Prostate gland (tissue), 2 donors: ENCODE measurements around the gene CARD6. TPM values are rescaled to one million over a fixed set of nuclear protein-coding genes. Genes with fewer than 3 reads are reported as not detected.
"Not testable (repeated sequence)": the region's sequence is repeated elsewhere in the genome, so short reads cannot be mapped to it uniquely, and the experiment has no call there.

Source experiments
- DNase-seq: peaks from one replicate; pipeline ENCODE4 v3.0.0-alpha.2; 2019; ENCODE audit warnings: low spot score
- H3K27ac ChIP-seq, 2 donors: fragments of 200-600 bp; sonication (generic); 2 replicates each; pipeline ENCODE4 v1.5.1; 2017 to 2019
- H3K27me3 ChIP-seq: fragments of 200-600 bp; sonication (generic); replicated peaks from 2 replicates; pipeline ENCODE4 v1.5.1; 2019; ENCODE audit not compliant: insufficient read depth
- H3K36me3 ChIP-seq, 2 donors: fragments of 200-600 bp; sonication (generic); 1 replicate in 1 of 2; 2 replicates in 1 of 2; pipeline versions ENCODE4 v1.5.1 to v1.8.1; 2017 to 2019
- H3K4me1 ChIP-seq: fragments of 200-600 bp; sonication (generic); replicated peaks from 2 replicates; pipeline ENCODE4 v1.5.1; 2019
- H3K4me3 ChIP-seq, 2 donors: fragments of 200-600 bp; sonication (generic); 2 replicates each; pipeline ENCODE4 v1.5.1; 2017 to 2019
- H3K9me3 ChIP-seq: fragments of 200-600 bp; sonication (generic); 2 replicates; pipeline ENCODE4 v1.5.1; 2017
- POLR2A ChIP-seq: fragments of 450-650 bp; IDR thresholded peaks from one replicate; pipeline ENCODE4 v1.6.1; 2016; ENCODE audit warnings: antibody characterized with exemption, mild to moderate bottlenecking
- POLR2AphosphoS5 ChIP-seq: sonication (generic); formaldehyde crosslinking; IDR thresholded peaks from one replicate; pipeline ENCODE4 v1.6.1; 2017; ENCODE audit warnings: antibody characterized with exemption
- WGBS: methylation state at CpG from one replicate; pipeline ENCODE4 v1.1.5; 2018; 5-methylcytosine and 5-hydroxymethylcytosine counted together
- intact Hi-C: fragments of 100-400 bp; cut with DNase I; formaldehyde crosslinking; loops from one replicate; pipeline ENCODE4 v1.14.2; 2022
- total RNA-seq, 2 donors: library from RNA; depleted of rRNA; stranded (reverse); fragments of >200 nt; gene quantifications; one replicate each; pipeline ENCODE4 v1.1.0, GENCODE V29; 2016
- TF ChIP-seq, protein P1 (sequence below), 4 experiments: fragments of 200-600 bp in 2 of 4; fragments of 450-650 bp in 2 of 4; sonication (generic) in 2 of 4; IDR thresholded peaks; 1 replicate in 3 of 4; 2 replicates in 1 of 4; pipeline ENCODE4 v1.5.1; 2016 to 2019; ENCODE audit warnings: antibody characterized with exemption in 4 of 4, mild to moderate bottlenecking in 2 of 4, moderate library complexity in 2 of 4

CARD6 gene
- total RNA-seq, 2 donors from 2014 or later: 1.3 to 5.4 TPM

DNA sequence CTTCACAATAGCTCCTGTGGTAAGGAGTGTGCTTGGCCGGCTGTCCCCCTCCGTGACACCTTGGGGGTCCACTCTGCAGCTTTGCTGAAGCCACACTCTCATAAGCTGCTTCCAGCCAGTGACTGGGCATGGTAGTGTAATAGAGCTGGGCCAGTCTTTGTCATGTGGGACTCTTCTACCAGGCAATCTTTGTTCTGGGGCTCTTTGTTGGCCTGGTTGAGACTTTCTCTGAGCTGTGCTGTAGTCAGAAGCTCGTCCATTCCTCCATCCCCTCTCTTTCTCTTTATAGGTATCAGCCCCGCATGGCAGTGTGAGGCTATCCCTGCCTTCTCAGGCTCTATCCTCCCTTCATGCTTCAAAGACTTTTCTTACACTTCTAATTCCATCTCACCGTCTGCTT, 25.7 kb downstream of the CARD6 start:
- no peak overlapping the region for H3K27ac ChIP-seq
- WGBS: 67% methylated on average over 5 of the region's 5 CpGs
- no peak overlapping the region for H3K4me3 ChIP-seq
- DNase-seq: no peak
- H3K9me3 ChIP-seq: no peaks in the 10 kb centered on the region
- no peak for TF ChIP-seq POLR2A
- TF ChIP-seq, protein P1, sequence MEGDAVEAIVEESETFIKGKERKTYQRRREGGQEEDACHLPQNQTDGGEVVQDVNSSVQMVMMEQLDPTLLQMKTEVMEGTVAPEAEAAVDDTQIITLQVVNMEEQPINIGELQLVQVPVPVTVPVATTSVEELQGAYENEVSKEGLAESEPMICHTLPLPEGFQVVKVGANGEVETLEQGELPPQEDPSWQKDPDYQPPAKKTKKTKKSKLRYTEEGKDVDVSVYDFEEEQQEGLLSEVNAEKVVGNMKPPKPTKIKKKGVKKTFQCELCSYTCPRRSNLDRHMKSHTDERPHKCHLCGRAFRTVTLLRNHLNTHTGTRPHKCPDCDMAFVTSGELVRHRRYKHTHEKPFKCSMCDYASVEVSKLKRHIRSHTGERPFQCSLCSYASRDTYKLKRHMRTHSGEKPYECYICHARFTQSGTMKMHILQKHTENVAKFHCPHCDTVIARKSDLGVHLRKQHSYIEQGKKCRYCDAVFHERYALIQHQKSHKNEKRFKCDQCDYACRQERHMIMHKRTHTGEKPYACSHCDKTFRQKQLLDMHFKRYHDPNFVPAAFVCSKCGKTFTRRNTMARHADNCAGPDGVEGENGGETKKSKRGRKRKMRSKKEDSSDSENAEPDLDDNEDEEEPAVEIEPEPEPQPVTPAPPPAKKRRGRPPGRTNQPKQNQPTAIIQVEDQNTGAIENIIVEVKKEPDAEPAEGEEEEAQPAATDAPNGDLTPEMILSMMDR (IDR thresholded peaks at IDR 0.05): no peak
- no peaks in the 10 kb centered on the region for H3K27me3 ChIP-seq
- H3K36me3 ChIP-seq: no peaks in the 10 kb centered on the region
- intact Hi-C loops: no loop called here
- H3K4me1 ChIP-seq: no peaks in the 10 kb centered on the region

DNA sequence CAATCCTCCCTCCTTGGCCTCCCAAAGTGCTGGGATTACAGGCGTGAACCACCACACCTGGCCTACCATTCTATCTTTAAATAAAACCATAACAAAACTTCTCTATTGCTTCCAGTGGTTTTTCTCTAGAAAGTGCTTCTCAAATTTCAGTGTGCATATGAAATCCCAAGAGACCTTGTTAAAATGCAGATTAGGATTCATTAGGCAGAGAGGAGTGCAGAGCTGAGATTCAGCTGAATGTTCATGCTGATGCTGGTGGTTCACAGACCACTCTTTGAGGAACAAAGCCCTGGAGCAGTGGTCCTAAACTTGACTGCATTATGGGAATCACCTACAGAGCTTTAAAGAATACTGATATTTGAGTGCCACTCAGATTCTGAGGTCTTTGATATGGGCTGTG, 28.2 kb downstream of the CARD6 start:
- intact Hi-C loops: no loop called here
- DNase-seq: no peak
- 100% methylated on average over 1 of the region's 1 CpG for WGBS
- Histone ChIP-seq H3K27ac (no peak overlapping the region), H3K4me1 (no peaks in the 10 kb centered on the region), H3K27me3 (no peaks in the 10 kb centered on the region), H3K36me3 (no peaks in the 10 kb centered on the region), H3K4me3 (no peak overlapping the region), H3K9me3 (no peaks in the 10 kb centered on the region)
- TF ChIP-seq, protein P1 (IDR thresholded peaks at IDR 0.05): no peak
- TF ChIP-seq POLR2AphosphoS5: no peak
- no peak for TF ChIP-seq POLR2A

DNA sequence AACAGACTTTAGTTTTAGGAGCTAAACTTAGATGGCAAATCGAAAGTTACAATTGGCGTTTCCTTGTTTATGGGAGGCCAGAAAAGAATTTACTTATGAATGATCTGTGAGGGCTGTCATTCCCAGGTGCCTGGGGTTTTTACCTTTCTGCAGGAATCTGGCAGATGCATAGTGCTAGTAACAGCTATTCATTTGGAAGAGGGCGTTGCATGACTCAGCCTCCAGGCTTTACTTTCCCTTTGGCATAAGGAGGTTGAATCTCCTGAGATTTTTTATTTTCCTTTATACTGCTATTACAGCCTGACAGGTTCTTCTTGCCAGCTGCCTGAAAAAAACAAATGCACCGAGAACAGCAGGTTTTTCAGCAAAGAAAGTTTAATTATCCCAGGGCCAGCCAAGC, 30.0 kb downstream of the CARD6 start:
- Histone ChIP-seq H3K9me3 (no peaks in the 10 kb centered on the region), H3K27me3 (no peaks in the 10 kb centered on the region), H3K4me3 (no peak overlapping the region), H3K4me1 (no peaks in the 10 kb centered on the region), H3K27ac (no peak overlapping the region), H3K36me3 (no peaks in the 10 kb centered on the region)
- 47% methylated on average over 4 of the region's 4 CpGs for WGBS
- intact Hi-C loops: no loop called here
- no peak for DNase-seq
- TF ChIP-seq, protein P1 (IDR thresholded peaks at IDR 0.05): no peak
- TF ChIP-seq POLR2AphosphoS5 (no peak), POLR2A (no peak)

DNA sequence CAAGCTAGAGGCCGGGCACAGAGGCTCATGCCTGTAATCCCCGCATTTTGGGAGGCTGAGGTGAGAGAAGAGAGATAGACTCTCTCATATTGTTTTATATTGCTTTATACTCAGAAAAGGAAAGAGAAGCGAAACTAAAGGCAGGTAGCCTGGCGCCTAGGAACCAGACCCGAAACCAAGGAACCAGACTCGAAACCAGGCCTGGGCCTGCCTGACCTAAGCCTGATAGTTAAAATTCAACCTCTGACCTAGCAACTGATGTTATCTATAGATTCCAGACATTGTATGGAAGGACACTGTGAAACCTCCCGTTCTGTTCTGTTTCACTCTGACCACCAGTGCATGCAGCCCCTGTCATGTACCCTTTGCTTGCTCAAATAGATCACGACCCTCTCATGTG, 31.1 kb downstream of the CARD6 start:
- H3K27ac ChIP-seq, H3K27me3 ChIP-seq, intact Hi-C loops, H3K4me1 ChIP-seq, H3K4me3 ChIP-seq, DNase-seq, H3K36me3 ChIP-seq, H3K9me3 ChIP-seq: not testable (repeated sequence)
- 89% methylated on average over 8 of the region's 8 CpGs for WGBS

DNA sequence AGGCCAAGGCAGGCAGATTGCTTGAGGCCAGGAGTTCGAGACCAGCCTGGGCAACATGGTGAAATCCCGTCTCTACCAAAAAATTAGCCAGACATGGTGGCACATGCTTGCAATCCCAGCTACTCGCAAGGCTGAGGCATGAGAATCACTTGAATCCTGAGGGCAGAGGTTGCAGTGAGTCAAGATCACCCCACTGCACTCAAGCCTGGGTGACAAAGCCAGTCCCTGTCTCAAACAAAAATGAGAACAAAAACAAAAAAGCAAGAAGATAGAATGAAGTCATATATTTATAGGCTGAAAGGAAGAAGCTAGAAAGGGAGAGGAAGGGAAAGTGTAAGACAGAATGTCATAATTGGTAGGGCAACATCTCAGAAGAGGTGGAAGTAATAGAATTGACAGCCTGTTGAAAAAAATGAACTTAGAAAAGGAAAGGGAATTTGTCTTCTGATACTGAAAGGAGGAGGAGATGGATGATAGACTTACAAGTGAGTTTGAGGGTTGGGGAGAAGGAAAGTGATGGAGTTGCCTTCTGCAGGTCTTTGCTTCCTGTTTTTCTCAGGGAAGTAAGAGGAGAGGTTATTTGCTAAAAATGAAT, 32.2 kb downstream of the CARD6 start:
- Histone ChIP-seq H3K36me3 (no peaks in the 10 kb centered on the region), H3K27ac (no peak overlapping the region), H3K4me1 (no peaks in the 10 kb centered on the region), H3K27me3 (no peaks in the 10 kb centered on the region), H3K4me3 (no peak overlapping the region), H3K9me3 (no peaks in the 10 kb centered on the region)
- intact Hi-C loops: no loop called here
- TF ChIP-seq POLR2A (no peak), POLR2AphosphoS5 (no peak)
- TF ChIP-seq, protein P1 (IDR thresholded peaks at IDR 0.05): no peak
- WGBS: 89% methylated on average over 3 of the region's 3 CpGs
- DNase-seq: no peak
